NCI-H1417 treated with DMSO at 0.1 percent for 48 hours (cell line): Measurements from ENCODE around the gene SMCO4.

Experiments used
- DNase-seq: peaks from one replicate; lab custom pipeline; 2025; lab: John Stamatoyannopoulos, UW

The SMCO4 gene

DNA sequence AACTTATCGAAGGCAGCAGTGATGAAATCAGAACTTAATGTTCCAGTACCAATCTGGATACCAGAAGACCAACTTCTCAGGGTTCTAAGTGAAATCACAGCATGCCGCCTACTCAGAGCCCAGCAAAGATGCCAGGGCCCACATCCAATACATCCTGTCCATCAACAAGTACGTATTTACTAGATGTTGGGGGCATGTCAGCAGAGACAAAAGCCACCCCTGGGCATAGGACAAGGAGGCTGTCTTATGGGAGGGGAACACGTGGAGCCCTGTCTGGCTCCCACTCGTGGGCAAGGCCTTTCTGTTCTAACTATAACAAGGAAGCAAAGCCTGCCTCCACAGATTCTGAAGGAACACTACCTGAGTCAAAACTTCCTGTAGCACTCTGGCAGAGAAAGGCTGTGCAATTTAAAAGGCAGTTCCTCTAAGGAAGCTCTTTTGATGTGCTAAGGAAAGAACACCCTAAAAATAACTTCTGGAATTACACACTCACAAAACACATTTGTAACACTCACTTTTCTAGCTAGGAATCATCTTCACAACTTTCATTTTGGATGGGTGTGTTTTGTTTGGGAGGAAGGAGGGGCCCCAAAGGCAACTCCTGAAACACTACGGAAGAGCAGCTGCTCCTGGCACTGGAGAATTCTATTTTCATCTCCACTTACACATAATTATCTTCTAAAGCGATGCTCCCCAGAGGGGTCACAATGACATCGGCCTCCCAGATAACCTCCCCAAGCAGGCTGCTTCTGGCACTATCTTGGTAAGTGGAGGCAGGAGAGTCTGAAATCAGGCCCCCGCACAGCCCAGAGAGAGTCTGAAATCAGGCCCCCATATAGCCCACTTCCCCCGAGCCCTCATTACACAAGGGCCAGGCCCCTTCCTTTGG lies 14.2 kb downstream of the SMCO4 start:
- DNase-seq, result no peak

DNA sequence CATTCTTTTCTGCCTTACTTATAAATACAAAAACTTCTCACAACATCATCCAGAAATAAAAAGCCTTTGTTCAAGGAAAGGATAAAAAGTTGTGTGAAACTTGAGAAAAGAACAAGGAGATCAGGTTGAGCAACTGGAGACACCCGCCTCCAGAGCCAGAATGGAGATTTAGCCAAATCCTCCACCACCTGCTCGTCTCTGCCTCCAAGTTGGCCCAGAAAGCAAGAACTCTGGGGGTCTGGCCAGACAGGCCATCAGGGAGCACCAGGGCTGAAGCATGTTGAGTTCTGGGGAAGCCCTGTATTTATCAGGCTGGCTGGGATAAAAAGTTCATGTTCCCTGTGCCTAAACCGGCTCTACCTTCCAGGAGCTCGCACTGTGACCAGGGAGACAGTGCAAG lies 14.9 kb downstream of the SMCO4 start:
- DNase-seq, result no peak

DNA sequence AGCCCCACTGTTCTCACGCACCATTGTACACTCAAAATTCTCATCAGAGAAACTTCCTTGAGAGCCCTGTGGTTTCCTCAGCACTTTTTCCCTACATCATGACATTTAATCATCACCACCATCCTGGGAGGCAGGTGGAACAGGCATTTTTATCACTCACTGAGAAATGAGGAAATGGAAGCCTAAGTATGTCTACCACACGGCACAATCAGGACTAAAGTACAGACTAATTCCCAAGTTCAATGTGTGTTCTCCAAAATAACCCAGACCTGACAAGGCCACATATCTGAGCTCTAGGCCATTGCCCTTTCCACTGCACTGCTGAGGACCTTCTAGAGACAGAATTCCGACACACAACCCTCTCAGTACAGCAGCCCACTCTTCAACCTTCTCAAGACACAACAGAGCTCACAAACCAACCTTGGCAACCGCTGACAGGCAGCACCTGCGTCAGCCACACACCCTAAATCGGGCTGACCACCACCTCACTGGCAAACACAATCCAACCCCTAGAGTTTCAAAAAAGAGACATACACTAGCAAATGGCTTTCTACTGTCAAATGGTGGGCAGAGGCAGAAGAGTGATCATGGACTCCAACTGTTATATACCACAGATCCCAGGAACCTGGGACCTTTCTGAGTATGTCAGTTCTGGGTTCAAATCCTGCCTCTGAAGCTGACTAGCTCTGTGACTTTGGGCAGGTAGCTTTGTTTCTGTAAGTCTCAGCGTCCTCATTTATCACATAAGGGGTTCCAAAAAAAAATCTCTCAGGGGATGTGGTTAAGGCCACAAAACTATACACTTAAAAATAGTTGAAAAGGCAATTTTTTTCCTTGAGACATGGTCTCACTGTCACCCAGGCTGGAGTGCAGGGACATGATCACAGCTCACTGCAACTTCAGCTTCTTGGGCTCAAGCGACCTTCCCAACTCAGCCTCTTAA lies 16.3 kb downstream of the SMCO4 start:
- DNase-seq, result no peak

DNA sequence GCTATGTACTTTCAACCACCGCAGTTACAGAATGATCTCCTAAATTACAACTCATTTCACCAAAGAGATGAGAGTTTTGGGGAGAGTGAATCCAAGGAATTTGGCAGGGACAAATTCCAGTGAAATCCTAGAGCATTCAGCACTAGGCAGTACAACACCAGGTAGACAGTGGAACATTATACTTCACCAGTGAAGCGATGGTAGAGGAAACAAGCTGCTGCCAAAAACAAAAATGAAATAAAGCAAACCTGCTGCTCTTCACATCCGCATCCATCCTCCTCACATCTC lies 16.9 kb downstream of the SMCO4 start:
- DNase-seq, result no peak

DNA sequence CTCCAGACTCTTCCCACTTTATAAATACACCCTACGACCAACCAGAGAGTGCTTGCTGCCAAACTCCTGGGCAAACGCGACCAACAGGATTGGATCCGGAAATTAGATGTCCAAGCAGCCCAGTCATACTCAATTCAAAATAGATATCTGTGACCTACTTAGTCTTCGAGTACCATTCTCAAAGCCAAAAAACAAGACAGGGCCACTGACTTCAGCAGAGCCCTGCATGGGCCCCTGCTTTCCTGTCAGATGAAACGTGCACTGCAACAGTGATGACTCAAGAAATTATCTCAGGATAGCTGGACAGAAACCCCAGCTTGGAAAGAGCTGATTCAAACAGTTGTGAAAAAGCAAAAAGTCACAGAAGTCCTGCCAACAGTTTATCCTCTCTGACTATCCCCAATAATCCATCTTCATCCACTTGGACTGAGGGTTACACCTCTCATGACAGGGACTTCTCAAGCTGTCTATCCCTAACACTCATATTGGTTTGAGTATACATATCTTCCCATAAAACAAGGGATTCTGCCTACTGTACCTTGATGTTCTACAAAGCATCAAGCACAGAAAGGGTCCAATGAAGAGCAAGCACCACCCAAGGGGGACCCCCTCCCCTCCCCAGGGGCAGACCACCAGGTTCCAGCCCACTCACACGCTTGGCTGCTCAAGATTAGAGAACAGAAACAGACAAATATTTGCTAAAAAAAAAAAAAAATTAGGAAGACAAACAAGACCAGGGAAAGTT lies 17.4 kb downstream of the SMCO4 start:
- no peak for DNase-seq

DNA sequence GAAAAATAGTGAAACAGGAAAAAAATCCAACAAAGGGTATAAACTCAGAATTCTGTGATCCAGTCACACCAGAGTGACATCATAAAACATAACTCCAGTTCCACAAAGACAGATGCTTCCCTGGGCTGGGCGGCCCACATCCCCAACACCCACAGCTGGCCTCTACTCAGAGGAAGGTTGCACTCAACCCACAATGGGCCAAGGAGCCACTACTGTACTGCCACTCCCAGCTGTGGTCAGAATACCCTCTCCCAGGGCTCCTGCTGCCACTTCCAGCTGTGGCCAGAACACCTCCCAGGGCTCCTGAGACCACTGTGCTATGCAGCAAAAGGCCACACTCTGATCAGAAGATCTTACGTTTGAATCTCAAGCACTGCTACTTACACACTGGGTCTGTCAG lies 18.3 kb downstream of the SMCO4 start:
- no peak for DNase-seq

DNA sequence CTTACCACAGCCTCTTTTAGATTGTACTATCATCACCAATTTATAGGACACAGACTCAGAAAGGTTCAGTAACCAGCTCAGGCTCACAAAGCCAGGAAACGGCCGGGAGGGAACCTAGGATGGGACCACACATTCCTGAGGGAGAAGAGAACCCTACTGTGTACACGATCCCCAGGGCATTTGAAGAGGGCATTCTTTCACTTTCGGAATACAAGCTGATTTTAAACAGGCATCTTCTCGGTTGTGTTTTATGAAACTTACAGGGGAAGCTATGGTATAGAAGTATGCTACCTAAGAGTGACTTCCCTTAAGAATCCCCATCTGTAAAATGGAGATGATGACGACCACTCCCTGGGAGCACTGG lies 19.0 kb downstream of the SMCO4 start:
- no peak for DNase-seq

DNA sequence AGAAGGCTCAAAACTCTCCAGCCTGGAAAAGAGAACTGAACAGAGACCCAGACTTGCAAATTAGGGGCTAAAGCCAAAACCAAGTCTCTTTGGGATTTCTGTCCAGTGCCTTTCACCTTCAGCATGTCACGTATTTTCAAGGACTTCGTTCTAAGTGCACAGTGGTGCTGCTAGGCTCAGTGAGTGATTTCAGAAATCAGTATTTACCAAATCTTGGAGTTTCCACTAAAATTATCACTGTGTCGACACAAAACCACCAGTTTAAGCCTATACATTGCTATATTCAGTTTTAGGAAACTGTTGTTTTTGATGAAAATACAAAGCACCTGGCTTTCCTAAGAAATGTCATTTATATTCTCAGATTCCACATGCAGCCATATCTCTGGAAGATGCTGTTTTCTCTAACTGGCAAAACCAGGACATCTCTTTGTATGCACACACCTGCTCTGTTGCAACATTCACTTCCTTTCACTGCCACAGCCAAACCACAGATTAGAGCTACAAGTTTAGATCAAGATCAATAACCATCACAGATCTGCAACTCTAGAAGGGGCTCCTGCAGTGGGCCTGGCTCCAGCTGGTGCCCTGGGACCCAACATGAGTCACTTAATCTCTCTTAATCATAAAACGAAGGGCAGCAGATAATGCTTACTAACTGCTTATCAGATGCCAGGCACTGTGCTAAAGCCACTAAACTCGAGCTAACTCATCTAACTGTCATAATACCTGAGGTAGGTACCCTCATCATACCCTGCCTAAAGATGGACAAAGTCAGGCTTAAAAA lies 22.3 kb downstream of the SMCO4 start:
- DNase-seq, result no peak

DNA sequence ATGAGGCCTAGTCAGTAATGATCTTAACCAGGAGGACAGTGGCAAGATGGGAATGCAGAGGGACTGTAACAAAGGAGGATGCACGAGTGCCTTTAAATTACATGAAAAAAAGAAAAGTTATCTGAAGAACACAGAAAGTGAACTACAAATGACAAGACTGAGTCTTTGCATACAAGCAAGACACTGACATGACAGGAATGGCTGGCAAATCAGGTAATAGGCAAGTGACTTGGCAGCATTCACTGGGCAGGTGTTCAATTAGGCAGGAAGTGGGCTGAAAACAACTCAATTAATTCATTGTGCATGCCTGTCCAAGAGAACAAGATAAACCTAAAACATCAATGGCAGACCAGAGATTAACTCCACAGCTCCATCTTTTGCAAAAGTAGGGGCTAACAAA lies 24.0 kb downstream of the SMCO4 start:
- no peak for DNase-seq

DNA sequence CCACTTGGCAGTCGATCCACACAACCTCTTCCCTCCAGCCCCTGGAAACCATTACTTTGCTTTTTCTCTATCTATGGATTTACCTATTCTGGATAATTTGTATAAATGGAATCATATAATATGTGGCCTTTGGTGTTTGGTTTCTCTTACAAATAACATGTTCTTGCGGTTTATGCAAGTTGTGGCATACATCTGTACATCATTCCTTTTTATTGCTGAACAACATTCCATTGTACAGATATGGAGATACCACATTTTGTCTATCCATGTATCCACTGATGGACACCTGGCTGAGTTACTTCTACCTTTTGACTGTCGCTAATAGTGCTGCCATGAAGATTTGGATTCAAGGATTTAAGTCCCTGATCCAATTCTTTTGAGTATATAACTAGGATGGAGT lies 25.1 kb downstream of the SMCO4 start:
- no peak for DNase-seq

DNA sequence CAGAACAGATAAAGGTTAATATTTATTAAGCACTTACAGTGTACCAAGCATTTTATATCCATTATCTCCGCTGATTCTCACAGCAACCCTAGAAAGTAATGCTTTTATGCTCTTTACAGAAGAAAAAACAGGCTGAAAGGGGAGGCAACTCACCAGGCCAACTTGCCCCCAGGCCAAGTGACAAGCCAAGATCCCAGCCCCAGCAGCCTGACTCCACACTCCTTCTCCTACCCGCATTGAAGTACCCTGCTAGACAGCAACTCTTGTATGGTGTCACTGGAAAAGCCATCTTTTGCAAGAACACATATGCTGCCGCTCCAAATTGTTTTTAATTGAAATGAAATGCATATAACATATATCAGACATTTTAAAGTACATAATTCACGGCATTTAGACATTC lies 25.6 kb downstream of the SMCO4 start:
- no peak for DNase-seq

DNA sequence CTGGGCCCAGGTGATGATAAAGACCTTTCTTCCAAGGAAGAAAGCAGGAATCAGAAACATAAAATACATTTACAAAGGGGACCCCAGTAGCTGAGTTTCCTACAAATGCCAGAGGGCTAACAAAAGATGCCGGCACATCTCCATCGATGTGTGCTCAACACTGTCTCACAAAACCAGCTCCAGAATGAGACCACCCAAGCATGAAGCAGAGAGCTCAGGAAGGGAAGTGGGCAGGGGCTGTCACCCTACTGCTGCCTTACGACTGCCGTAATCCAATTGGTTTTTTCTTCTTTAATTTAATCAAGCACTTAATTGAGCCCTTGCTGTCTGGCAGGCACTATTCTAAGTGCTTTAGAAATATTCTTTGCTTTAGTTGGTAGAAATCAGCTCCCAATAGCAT lies 26.1 kb downstream of the SMCO4 start:
- DNase-seq, result no peak

DNA sequence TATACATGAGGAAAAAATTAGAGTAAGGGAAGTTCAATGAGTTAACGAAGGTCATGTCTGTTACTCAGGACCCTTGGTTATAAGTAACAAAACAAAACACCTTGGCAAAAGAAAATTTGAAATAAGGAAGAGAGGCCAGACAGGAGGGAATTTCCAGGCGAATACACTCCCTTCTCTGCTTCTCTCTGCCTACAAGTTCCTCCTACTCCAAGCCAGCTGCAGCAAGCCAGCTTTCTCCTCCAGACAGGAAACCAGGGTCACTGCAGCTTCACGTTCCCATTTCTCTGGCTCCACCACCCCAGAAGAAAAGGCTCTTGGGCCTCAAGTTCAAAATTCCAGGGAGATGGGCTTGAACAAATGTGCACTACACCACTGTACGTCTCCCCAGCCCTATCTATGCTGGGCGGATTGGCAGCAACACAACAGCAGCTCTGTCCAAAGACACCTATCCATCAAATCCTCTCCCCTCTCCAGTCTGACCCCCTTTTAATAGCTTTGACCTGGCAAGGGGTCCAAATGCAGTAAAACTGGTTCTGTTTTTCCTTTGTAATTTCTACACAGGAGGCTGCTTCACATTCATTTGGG lies 27.7 kb downstream of the SMCO4 start:
- DNase-seq, result no peak

DNA sequence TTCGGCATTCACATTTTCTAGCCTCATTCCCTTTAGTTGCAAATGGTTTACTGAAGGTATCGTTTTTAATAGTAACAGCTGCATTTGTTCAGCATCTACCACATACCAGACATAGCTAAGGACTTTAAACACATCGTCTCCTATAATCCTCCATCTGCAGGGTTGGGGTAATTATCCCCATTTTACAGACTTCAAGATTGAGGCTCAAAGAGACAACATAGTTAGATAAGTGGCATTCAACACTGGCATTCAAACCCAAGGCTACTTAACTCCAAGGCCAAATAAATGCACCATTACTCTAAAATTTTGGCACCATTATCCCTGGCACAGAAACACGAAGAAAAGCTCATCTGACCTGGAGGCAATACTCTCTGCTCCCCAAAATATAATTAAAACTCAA lies 28.5 kb downstream of the SMCO4 start:
- no peak for DNase-seq

DNA sequence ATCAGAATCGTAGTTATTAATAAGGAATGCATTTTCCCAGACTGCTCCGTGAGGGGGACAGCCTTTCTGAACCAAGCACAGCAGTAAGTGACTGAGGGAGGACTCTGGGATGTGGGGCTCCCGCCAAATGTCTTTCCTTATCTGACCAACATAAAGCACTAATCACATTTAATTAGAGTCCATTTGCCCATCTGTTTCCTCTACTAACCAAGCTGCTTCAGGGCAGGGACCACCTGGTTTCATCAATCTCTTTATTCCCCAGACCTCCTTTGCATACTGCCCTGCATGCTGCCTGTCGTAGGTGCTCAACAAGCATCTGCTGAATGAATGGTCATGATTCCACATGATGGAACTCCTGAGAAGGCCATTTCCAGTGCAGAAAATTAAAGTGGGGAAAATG lies 29.4 kb downstream of the SMCO4 start:
- no peak for DNase-seq

DNA sequence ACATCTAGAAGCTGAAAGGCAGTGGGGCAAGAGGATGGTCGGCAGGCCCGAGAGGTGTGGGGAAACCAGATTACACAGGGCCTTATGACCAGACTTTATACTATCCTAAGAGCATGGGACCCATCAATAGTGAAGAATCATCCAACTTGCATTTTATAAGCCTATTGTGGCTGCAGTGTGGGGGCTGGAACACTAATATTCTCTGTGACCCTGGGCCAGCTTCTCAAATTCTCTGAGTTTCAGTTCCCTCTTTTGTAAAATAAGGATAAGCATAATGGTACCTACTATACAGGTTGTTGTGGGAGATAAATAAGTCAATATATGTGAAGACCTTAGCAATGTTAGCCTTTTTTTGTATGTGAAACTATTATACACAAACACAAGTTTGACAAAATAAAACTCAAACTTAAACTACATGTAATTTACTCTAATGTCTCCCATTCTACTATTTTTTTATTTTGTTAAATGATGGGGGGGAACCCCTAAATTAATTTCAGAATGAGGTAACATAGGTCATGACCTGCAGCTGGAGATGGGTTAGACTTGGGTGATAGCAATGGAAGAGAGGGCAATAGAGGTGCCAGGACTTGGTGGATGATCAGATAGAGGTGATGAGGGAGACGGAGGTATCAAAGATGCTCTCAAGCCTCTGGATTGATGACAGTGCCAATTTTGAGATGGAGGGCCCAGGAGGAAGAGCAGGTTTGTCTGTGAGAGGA lies 30.1 kb downstream of the SMCO4 start:
- DNase-seq, result no peak

DNA sequence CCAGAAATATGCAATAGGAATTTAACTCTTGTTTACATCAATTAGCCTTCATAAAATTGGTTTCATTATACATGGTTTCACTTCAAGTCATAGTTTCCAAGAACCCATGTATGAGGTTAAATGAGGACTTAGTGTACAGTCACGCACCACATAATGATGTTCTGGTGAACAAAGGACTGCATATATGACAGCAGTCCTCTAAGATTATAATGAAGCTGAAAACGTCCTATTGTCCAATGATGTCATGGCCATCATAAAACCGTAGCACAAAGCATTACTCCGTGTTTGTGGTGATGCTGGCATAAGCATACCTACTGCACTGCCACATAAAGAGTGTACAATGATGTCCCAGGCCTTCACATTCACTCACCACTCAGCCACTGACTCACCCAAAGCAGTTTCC lies 31.1 kb downstream of the SMCO4 start:
- DNase-seq, result no peak

DNA sequence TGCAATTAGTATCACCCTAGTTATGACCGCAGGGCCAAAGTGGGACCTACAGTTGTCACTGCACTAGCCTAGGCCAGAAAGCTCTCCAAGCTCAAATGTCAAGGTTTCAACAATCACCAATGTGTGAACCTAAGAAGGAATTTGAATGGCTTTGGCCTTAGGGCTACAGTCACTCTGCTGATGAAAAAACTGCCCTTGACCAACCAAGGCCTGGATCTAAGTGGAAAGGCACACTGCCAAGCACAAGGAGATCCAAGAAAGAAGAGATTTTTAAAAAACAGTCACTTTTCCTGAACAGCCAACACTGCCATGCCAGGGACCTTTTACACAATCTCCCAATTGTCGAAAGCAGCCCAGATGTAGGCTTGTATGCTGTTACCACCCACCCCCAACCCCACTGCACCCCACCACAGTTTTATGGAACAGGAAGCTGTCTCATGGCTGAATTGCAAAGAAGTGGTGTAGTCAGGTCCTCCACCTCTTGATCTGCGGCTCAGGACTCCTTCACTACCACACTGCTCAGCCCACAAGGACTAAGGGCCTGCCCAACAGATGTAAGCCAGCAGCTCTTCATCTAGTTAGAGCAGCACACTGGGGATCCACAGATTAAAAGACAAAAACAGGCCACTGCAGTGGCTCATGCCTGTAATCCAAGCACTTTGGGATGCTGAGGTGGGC lies 32.9 kb downstream of the SMCO4 start:
- DNase-seq, result no peak

DNA sequence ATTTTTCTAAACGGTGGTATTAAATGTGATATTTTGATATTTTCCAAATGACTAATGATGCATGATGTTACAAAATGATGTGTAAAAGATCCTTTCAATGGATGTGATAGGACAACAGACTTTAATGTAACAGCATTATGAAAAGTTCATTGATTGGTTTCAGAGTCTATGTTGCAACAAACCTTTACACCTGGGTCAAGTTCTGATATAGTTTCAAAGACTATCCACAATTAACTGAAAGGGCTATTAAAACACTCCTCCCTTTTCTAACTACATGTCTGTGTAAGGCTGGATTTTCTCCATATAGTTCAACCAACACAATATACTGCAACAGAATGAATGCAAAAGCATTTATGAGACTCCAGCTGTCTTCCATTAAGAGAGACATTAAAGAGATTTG lies 35.7 kb downstream of the SMCO4 start:
- no peak for DNase-seq

DNA sequence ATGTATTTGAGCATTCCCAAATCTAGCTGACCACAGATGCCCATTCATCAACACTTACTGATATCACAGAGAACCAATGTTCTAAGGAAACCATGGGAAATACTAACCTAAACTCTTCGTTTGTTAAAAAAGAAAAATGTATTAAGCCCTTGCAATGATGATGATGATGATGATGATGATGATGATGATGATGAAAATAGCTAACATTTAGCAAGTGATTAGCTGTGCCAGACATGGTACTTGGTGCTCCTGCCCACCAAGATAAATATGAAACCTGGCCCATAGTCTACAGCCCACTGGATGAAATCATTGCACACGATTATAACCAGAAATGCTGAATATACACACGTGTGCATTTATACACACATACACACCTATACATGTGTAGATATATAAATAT lies 37.5 kb downstream of the SMCO4 start:
- no peak for DNase-seq
